Measurements from ENCODE around the gene BBX.

DNA sequence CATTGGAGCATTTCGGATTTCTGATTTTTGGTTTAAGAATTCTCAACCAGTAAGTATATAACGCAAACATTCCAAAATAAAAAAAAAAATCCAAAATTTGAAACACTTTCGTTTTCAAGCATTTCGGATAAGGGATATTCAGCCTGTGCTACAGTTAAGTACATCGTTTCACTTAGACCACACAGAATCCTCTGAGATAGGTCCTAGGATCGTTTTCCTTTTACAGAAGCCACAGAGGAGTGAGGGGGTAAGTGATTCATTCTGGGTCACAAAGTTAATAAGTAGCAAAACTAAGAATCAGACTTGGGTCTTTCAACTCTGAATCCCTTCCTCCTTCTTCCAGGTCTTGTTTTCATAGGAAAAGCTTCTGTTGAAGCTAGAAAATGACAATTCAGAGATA, 249.3 kb downstream of the BBX start:
- TF ChIP-seq POLR2AphosphoS5 (IDR thresholded peaks at IDR 0.05; ENCODE audit: low read depth, low read length) (no peak), FOXP2 (optimal IDR thresholded peaks at IDR 0.05; ENCODE audit: borderline replicate concordance, extremely low read depth, extremely low read length, insufficient read depth) (no peak), TAF1 (IDR thresholded peaks at IDR 0.05; ENCODE audit: borderline replicate concordance, insufficient read depth, low read length) (no peak), SIN3A (IDR thresholded peaks at IDR 0.05; ENCODE audit: borderline replicate concordance, insufficient read depth, low read length) (no peak)
- TF ChIP-seq, protein P1, sequence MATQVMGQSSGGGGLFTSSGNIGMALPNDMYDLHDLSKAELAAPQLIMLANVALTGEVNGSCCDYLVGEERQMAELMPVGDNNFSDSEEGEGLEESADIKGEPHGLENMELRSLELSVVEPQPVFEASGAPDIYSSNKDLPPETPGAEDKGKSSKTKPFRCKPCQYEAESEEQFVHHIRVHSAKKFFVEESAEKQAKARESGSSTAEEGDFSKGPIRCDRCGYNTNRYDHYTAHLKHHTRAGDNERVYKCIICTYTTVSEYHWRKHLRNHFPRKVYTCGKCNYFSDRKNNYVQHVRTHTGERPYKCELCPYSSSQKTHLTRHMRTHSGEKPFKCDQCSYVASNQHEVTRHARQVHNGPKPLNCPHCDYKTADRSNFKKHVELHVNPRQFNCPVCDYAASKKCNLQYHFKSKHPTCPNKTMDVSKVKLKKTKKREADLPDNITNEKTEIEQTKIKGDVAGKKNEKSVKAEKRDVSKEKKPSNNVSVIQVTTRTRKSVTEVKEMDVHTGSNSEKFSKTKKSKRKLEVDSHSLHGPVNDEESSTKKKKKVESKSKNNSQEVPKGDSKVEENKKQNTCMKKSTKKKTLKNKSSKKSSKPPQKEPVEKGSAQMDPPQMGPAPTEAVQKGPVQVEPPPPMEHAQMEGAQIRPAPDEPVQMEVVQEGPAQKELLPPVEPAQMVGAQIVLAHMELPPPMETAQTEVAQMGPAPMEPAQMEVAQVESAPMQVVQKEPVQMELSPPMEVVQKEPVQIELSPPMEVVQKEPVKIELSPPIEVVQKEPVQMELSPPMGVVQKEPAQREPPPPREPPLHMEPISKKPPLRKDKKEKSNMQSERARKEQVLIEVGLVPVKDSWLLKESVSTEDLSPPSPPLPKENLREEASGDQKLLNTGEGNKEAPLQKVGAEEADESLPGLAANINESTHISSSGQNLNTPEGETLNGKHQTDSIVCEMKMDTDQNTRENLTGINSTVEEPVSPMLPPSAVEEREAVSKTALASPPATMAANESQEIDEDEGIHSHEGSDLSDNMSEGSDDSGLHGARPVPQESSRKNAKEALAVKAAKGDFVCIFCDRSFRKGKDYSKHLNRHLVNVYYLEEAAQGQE (IDR thresholded peaks at IDR 0.05; ENCODE audit: insufficient read depth in 1 of 2, low read depth in 2 of 2, low read length in 2 of 2), result no peak

Measured in PFSK-1 (cell line).